Cardiac muscle cell (in vitro differentiated cells and primary cell): Measurements from ENCODE around the gene TBC1D19. TPM values are rescaled to one million over a fixed set of nuclear protein-coding genes. Genes with fewer than 3 reads are reported as not detected.
"Not testable (repeated sequence)": the region's sequence is repeated elsewhere in the genome, so short reads cannot be mapped to it uniquely, and the experiment has no call there.

Experiments
- DNase-seq, 2 donors: peaks; one replicate each; pipeline versions ENCODE4 v3.0.0 to v3.0.0-alpha.2; 2010 to 2017; ENCODE audit warnings: low read depth in 1 of 2, low spot score in 1 of 2
- H3K27ac ChIP-seq: fragments of 200-600 bp; sonication (generic); 2 replicates; pipeline ENCODE4 v1.5.1; 2016
- H3K27me3 ChIP-seq: fragments of 200-600 bp; sonication (generic); 2 replicates; pipeline ENCODE4 v1.6.0; 2016; ENCODE audit warnings: control low read depth
- H3K36me3 ChIP-seq: fragments of 200-600 bp; sonication (generic); 2 replicates; pipeline ENCODE4 v1.5.1; 2016; ENCODE audit warnings: control low read depth
- H3K4me1 ChIP-seq: fragments of 200-600 bp; sonication (generic); 2 replicates; pipeline ENCODE4 v1.8.1; 2017; ENCODE audit warnings: low read depth, mild to moderate bottlenecking, mixed run types
- H3K4me3 ChIP-seq: fragments of 200-600 bp; sonication (generic); 2 replicates; pipeline ENCODE4 v1.5.1; 2016; ENCODE audit warnings: mild to moderate bottlenecking
- H3K9me3 ChIP-seq: fragments of 200-600 bp; sonication (generic); 2 replicates; pipeline ENCODE4 v1.5.1; 2017; ENCODE audit warnings: low read depth, mild to moderate bottlenecking, control low read depth
- CTCF ChIP-seq: IDR thresholded peaks from 2 replicates; pipeline ENCODE4 v1.5.1; 2012; ENCODE audit warnings: low read depth, mild to moderate bottlenecking, low read length
- polyA plus RNA-seq: library from polyadenylated mRNA; unstranded; fragments of >200 nt; fragmentation: Nextera tagmentation; extraction: Ambion mirVana; gene quantifications from 2 replicates; pipeline ENCODE4 v1.2.1, GENCODE V29; 2016
- total RNA-seq: library from RNA; depleted of rRNA; stranded (reverse); fragments of >200 nt; gene quantifications from 2 replicates; pipeline ENCODE4 v1.2.3, GENCODE V29; 2016

The TBC1D19 gene
- total and polyA plus RNA-seq, 2 experiments from 2014 or later = 10.9 to 17.3 TPM

GRCh38 chr4:26632916-26633315 lies 49.0 kb downstream of the TBC1D19 start:
- no peak overlapping the region for H3K4me3 ChIP-seq
- no peak for TF ChIP-seq CTCF
- no peak for DNase-seq
- no peaks in the 10 kb centered on the region for H3K36me3 ChIP-seq
- H3K27me3 ChIP-seq = no peaks in the 10 kb centered on the region
- no peaks in the 10 kb centered on the region for H3K9me3 ChIP-seq
- H3K27ac ChIP-seq = no peak overlapping the region
- H3K4me1 ChIP-seq = no peaks in the 10 kb centered on the region

GRCh38 chr4:26634237-26634636 lies 50.4 kb downstream of the TBC1D19 start:
- no peaks in the 10 kb centered on the region for H3K9me3 ChIP-seq

GRCh38 chr4:26636458-26636857 lies 52.6 kb downstream of the TBC1D19 start:
- no peaks in the 10 kb centered on the region for H3K4me1 ChIP-seq
- no peaks in the 10 kb centered on the region for H3K9me3 ChIP-seq
- H3K27ac ChIP-seq = no peak overlapping the region
- DNase-seq = no peak
- H3K36me3 ChIP-seq = no peaks in the 10 kb centered on the region
- H3K27me3 ChIP-seq = no peaks in the 10 kb centered on the region
- no peak for TF ChIP-seq CTCF
- H3K4me3 ChIP-seq = no peak overlapping the region

More at GRCh38 chr4:26634237-26634636, 50.4 kb downstream of the TBC1D19 start:
- no peak overlapping the region for H3K4me3 ChIP-seq
- TF ChIP-seq CTCF = no peak
- no peaks in the 10 kb centered on the region for H3K36me3 ChIP-seq
- no peaks in the 10 kb centered on the region for H3K4me1 ChIP-seq
- H3K27me3 ChIP-seq = no peaks in the 10 kb centered on the region
- DNase-seq = no peak
- H3K27ac ChIP-seq = no peak overlapping the region

GRCh38 chr4:26640639-26641038 lies 56.8 kb downstream of the TBC1D19 start:
- not testable (repeated sequence) for H3K36me3 ChIP-seq, H3K27ac ChIP-seq, DNase-seq, H3K4me3 ChIP-seq, H3K9me3 ChIP-seq, H3K27me3 ChIP-seq, H3K4me1 ChIP-seq

- Histone ChIP-seq H3K4me1 (no peaks in the 10 kb centered on the region), H3K9me3 (no peaks in the 10 kb centered on the region), H3K36me3 (no peaks in the 10 kb centered on the region), H3K27ac (no peak overlapping the region), H3K4me3 (no peak overlapping the region), H3K27me3 (no peaks in the 10 kb centered on the region)
- TF ChIP-seq CTCF = no peak
- DNase-seq = no peak
These were observed 63.8 kb downstream of the TBC1D19 start for GRCh38 chr4:26647523-26648224.

- Histone ChIP-seq H3K27ac (no peak overlapping the region), H3K4me3 (no peak overlapping the region)
These were observed 64.4 kb downstream of the TBC1D19 start for GRCh38 chr4:26648260-26648659.

More at GRCh38 chr4:26648260-26648659, 64.4 kb downstream of the TBC1D19 start:
- TF ChIP-seq CTCF = no peak
- DNase-seq = no peak
- Histone ChIP-seq H3K27me3 (no peaks in the 10 kb centered on the region), H3K4me1 (no peaks in the 10 kb centered on the region), H3K9me3 (no peaks in the 10 kb centered on the region), H3K36me3 (no peaks in the 10 kb centered on the region)
